WTC11 (cell line): ENCODE data around the gene AFAP1L2. TPM values are rescaled to one million over a fixed set of nuclear protein-coding genes. Genes with fewer than 3 reads are reported as not detected.

Experiments used
- ATAC-seq: fragments of 200-7000 bp; cut with Tn5 transposase; 2 replicates; pipeline ENCODE4 v1.10.0; 2021; ENCODE audit warnings: mild to moderate bottlenecking, moderate library complexity
- CTCF ChIA-PET: fragments of 300-600 bp; sonication (Branson Sonifier 250); formaldehyde crosslinking; loops from one replicate; lab custom pipeline; 2021; ENCODE audit warnings: antibody characterized with exemption; lab: Charles Lee
- POLR2A ChIA-PET: fragments of 350-600 bp; sonication (Branson Sonifier 250); formaldehyde crosslinking; loops from one replicate; lab custom pipeline; 2021; ENCODE audit warnings: antibody characterized with exemption; lab: Charles Lee
- DNase-seq: peaks from one replicate; pipeline ENCODE4 v3.0.0; 2021; ENCODE audit warnings: low spot score
- H3K27ac Mint-ChIP-seq: 2 replicates; pipeline ENCODE4 v1.8.0; 2021; ENCODE audit warnings: mixed read lengths
- H3K27me3 Mint-ChIP-seq: 2 replicates; pipeline ENCODE4 v1.8.0; 2021; ENCODE audit warnings: low read depth, mild to moderate bottlenecking, moderate library complexity, mixed read lengths
- H3K36me3 Mint-ChIP-seq: 2 replicates; pipeline ENCODE4 v1.8.0; 2021; ENCODE audit warnings: mixed read lengths
- H3K4me1 Mint-ChIP-seq: 2 replicates; pipeline ENCODE4 v1.8.0; 2022; ENCODE audit warnings: mixed read lengths
- H3K4me3 Mint-ChIP-seq: 2 replicates; pipeline ENCODE4 v1.8.0; 2021; ENCODE audit warnings: mild to moderate bottlenecking, moderate library complexity, mixed read lengths
- H3K9me3 Mint-ChIP-seq: 2 replicates; pipeline ENCODE4 v1.8.0; 2021; ENCODE audit warnings: mixed read lengths
- ATF1 ChIP-seq: sonication (generic); formaldehyde crosslinking; IDR thresholded peaks from 2 replicates; pipeline ENCODE4 v1.8.1; 2023; ENCODE audit warnings: mild to moderate bottlenecking, moderate library complexity, missing genetic modification reagents
- ATF2 ChIP-seq: sonication (generic); formaldehyde crosslinking; IDR thresholded peaks from 2 replicates; pipeline ENCODE4 v1.8.1; 2022; ENCODE audit warnings: low read depth, missing genetic modification reagents, borderline replicate concordance
- ATF3 ChIP-seq: sonication (generic); formaldehyde crosslinking; conservative IDR thresholded peaks from 2 replicates; pipeline ENCODE4 v1.8.1; 2022; ENCODE audit warnings: mild to moderate bottlenecking, missing genetic modification reagents
- CREM ChIP-seq: sonication (generic); formaldehyde crosslinking; IDR thresholded peaks from 2 replicates; pipeline ENCODE4 v1.8.1; 2022; ENCODE audit warnings: mild to moderate bottlenecking, missing genetic modification reagents, moderate library complexity
- CTCF ChIP-seq: fragments of 200-600 bp; IDR thresholded peaks from 2 replicates; pipeline ENCODE4 v1.8.0; 2022; ENCODE audit warnings: antibody characterized with exemption
- FOXK1 ChIP-seq: sonication (generic); formaldehyde crosslinking; IDR thresholded peaks from 2 replicates; pipeline ENCODE4 v1.8.0; 2022; ENCODE audit warnings: mild to moderate bottlenecking, moderate library complexity, missing genetic modification reagents
- FOXP1 ChIP-seq: sonication (generic); formaldehyde crosslinking; IDR thresholded peaks from 2 replicates; pipeline ENCODE4 v1.8.0; 2022; ENCODE audit warnings: missing genetic modification reagents, mild to moderate bottlenecking, moderate library complexity, borderline replicate concordance
- HMGXB4 ChIP-seq: sonication (generic); formaldehyde crosslinking; IDR thresholded peaks from 2 replicates; pipeline ENCODE4 v1.8.1; 2023; ENCODE audit warnings: mild to moderate bottlenecking, moderate library complexity, missing genetic modification reagents
- SOX15 ChIP-seq: fragments of 250-450 bp; sonication (Bioruptor Pico); IDR thresholded peaks from 2 replicates; pipeline ENCODE4 v1.9.0; 2021; ENCODE audit warnings: mild to moderate bottlenecking
- ZNF219 ChIP-seq: sonication (generic); formaldehyde crosslinking; IDR thresholded peaks from 2 replicates; pipeline ENCODE4 v1.8.0; 2023; ENCODE audit warnings: missing genetic modification reagents, mild to moderate bottlenecking, borderline replicate concordance
- ZNF232 ChIP-seq: sonication (generic); formaldehyde crosslinking; IDR thresholded peaks from 2 replicates; pipeline ENCODE4 v1.8.0; 2022; ENCODE audit warnings: mild to moderate bottlenecking, missing genetic modification reagents
- ZNF396 ChIP-seq: fragments of 250-450 bp; sonication (Bioruptor Pico); IDR thresholded peaks from 2 replicates; pipeline ENCODE4 v1.8.0; 2021; ENCODE audit warnings: mild to moderate bottlenecking, moderate library complexity, borderline replicate concordance
- total RNA-seq: library from RNA; stranded (reverse); gene quantifications from 3 replicates; pipeline ENCODE4 v1.2.3, GENCODE V29; 2021
- TF ChIP-seq, protein P1 (sequence below): fragments of 250-450 bp; sonication (Bioruptor Pico); IDR thresholded peaks from 2 replicates; pipeline ENCODE4 v1.8.0; 2021; ENCODE audit warnings: mild to moderate bottlenecking
- TF ChIP-seq, protein P2 (sequence below): sonication (generic); formaldehyde crosslinking; IDR thresholded peaks from 2 replicates; pipeline ENCODE4 v1.8.0; 2023; ENCODE audit warnings: missing genetic modification reagents
- TF ChIP-seq, protein P3 (sequence below): sonication (generic); formaldehyde crosslinking; IDR thresholded peaks from 2 replicates; pipeline ENCODE4 v1.8.1; 2023; ENCODE audit warnings: mild to moderate bottlenecking, missing genetic modification reagents, borderline replicate concordance
- TF ChIP-seq, protein P4 (sequence below): sonication (generic); formaldehyde crosslinking; IDR thresholded peaks from 2 replicates; pipeline ENCODE4 v1.8.0; 2022; ENCODE audit warnings: mild to moderate bottlenecking, missing genetic modification reagents
- TF ChIP-seq, protein P5 (sequence below): sonication (generic); formaldehyde crosslinking; IDR thresholded peaks from 2 replicates; pipeline ENCODE4 v1.8.1; 2022; ENCODE audit warnings: mild to moderate bottlenecking, missing genetic modification reagents, moderate library complexity, borderline replicate concordance

Gene AFAP1L2
- total RNA-seq, 1 experiment from 2014 or later = 5.0 TPM

DNA sequence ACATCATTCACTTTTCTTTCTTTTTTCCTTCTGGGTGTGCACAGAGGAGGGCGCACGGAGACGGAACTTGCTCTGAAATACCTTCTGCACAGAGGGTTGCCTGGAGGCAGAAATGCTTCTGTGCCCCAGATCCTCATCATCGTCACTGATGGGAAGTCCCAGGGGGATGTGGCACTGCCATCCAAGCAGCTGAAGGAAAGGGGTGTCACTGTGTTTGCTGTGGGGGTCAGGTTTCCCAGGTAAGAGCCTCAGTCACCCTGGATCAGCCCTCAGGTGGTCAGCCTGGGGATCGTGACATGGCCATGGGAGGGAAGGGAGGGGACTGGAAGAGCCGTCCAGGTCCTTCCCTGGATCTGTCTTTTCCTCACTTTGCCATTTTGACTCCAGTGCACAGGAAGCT, 131.6 kb downstream of the AFAP1L2 start:
- TF ChIP-seq, protein P1, sequence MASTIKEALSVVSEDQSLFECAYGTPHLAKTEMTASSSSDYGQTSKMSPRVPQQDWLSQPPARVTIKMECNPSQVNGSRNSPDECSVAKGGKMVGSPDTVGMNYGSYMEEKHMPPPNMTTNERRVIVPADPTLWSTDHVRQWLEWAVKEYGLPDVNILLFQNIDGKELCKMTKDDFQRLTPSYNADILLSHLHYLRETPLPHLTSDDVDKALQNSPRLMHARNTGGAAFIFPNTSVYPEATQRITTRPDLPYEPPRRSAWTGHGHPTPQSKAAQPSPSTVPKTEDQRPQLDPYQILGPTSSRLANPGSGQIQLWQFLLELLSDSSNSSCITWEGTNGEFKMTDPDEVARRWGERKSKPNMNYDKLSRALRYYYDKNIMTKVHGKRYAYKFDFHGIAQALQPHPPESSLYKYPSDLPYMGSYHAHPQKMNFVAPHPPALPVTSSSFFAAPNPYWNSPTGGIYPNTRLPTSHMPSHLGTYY (CRISPR knock-in tag) = no peak
- TF ChIP-seq, protein P2, sequence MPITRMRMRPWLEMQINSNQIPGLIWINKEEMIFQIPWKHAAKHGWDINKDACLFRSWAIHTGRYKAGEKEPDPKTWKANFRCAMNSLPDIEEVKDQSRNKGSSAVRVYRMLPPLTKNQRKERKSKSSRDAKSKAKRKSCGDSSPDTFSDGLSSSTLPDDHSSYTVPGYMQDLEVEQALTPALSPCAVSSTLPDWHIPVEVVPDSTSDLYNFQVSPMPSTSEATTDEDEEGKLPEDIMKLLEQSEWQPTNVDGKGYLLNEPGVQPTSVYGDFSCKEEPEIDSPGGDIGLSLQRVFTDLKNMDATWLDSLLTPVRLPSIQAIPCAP = no peak
- TF ChIP-seq FOXP1 (CRISPR knock-in tag) = no peak
- TF ChIP-seq, protein P3, sequence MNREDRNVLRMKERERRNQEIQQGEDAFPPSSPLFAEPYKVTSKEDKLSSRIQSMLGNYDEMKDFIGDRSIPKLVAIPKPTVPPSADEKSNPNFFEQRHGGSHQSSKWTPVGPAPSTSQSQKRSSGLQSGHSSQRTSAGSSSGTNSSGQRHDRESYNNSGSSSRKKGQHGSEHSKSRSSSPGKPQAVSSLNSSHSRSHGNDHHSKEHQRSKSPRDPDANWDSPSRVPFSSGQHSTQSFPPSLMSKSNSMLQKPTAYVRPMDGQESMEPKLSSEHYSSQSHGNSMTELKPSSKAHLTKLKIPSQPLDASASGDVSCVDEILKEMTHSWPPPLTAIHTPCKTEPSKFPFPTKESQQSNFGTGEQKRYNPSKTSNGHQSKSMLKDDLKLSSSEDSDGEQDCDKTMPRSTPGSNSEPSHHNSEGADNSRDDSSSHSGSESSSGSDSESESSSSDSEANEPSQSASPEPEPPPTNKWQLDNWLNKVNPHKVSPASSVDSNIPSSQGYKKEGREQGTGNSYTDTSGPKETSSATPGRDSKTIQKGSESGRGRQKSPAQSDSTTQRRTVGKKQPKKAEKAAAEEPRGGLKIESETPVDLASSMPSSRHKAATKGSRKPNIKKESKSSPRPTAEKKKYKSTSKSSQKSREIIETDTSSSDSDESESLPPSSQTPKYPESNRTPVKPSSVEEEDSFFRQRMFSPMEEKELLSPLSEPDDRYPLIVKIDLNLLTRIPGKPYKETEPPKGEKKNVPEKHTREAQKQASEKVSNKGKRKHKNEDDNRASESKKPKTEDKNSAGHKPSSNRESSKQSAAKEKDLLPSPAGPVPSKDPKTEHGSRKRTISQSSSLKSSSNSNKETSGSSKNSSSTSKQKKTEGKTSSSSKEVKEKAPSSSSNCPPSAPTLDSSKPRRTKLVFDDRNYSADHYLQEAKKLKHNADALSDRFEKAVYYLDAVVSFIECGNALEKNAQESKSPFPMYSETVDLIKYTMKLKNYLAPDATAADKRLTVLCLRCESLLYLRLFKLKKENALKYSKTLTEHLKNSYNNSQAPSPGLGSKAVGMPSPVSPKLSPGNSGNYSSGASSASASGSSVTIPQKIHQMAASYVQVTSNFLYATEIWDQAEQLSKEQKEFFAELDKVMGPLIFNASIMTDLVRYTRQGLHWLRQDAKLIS (CRISPR knock-in tag) = no peak
- TF ChIP-seq HMGXB4 (CRISPR knock-in tag) = no peak
- TF ChIP-seq SOX15 (CRISPR knock-in tag) = no peak
- TF ChIP-seq FOXK1 (CRISPR knock-in tag) = no peak
- TF ChIP-seq ATF3 (CRISPR knock-in tag) = no peak
- TF ChIP-seq, protein P4, sequence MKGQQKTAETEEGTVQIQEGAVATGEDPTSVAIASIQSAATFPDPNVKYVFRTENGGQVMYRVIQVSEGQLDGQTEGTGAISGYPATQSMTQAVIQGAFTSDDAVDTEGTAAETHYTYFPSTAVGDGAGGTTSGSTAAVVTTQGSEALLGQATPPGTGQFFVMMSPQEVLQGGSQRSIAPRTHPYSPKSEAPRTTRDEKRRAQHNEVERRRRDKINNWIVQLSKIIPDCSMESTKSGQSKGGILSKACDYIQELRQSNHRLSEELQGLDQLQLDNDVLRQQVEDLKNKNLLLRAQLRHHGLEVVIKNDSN (CRISPR knock-in tag) = no peak
- TF ChIP-seq ZNF219 = no peak
- TF ChIP-seq ZNF232 (CRISPR knock-in tag) = no peak
- TF ChIP-seq CREM (CRISPR knock-in tag) = no peak
- TF ChIP-seq, protein P5, sequence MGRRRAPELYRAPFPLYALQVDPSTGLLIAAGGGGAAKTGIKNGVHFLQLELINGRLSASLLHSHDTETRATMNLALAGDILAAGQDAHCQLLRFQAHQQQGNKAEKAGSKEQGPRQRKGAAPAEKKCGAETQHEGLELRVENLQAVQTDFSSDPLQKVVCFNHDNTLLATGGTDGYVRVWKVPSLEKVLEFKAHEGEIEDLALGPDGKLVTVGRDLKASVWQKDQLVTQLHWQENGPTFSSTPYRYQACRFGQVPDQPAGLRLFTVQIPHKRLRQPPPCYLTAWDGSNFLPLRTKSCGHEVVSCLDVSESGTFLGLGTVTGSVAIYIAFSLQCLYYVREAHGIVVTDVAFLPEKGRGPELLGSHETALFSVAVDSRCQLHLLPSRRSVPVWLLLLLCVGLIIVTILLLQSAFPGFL = no peak
- Mint-ChIP-seq H3K4me3 (no peak overlapping the region), H3K27me3 (no peaks in the 10 kb centered on the region), H3K4me1 (no peaks in the 10 kb centered on the region), H3K9me3 (no peaks in the 10 kb centered on the region), H3K27ac (no peak overlapping the region), H3K36me3 (no peaks in the 10 kb centered on the region)
- ATAC-seq = no peak
- POLR2A ChIA-PET = interaction anchor here (1.1 kb wide), 1 partner anchor 21 kb away, joined by 3 read pairs; no protein-coding TSS in a partner anchor
- no peak for DNase-seq
- CTCF ChIA-PET = interaction anchor here (1.3 to 1.9 kb wide), 3 partner anchors 32 to 186 kb away, joined by 3 to 6 read pairs (median 6); no protein-coding TSS in a partner anchor

DNA sequence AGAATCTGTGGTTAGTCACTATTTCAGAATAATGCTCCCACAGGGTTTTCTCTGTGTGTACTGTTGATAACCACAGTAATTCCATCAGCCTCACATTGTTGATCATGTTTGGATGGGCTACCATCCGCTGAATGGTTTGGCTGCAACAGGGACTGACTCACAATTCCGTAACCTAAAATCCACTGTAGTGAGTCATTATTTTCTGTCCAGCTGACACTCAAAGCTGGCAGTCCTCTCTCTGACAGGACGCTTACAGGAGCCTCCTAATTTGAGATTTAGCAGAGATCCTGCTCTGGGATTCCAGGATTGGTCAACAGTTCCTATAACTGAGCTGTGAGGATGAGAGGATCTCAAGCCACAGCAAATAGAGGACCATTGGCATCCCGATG, 132.5 kb downstream of the AFAP1L2 start:
- DNase-seq (no peak), ATAC-seq (no peak)
- CTCF ChIA-PET = interaction anchor here (1.9 kb wide), 1 partner anchor 32 kb away, joined by 6 read pairs; no protein-coding TSS in a partner anchor
- Mint-ChIP-seq H3K9me3 (no peaks in the 10 kb centered on the region), H3K4me1 (0 out of 2 replicates have a peak, but pooled peaks cover 1% of the 10 kb centered on the region), H3K27ac (no peak overlapping the region), H3K36me3 (no peaks in the 10 kb centered on the region), H3K27me3 (no peaks in the 10 kb centered on the region), H3K4me3 (no peak overlapping the region)
- POLR2A ChIA-PET = no interaction called here
- TF ChIP-seq CTCF (no peak), ZNF396 (CRISPR knock-in tag) (no peak), SOX15 (CRISPR knock-in tag) (no peak), ZNF219 (no peak), ATF1 (CRISPR knock-in tag) (no peak), ATF2 (CRISPR knock-in tag) (no peak)
